Colonic mucosa (tissue), 4 donors: ENCODE measurements around the gene GMDS. TPM values are rescaled to one million over a fixed set of nuclear protein-coding genes. Genes with fewer than 3 reads are reported as not detected.

Experiments used
- DNase-seq: peaks from one replicate; pipeline ENCODE4 v3.0.0-alpha.2; 2020
- H3K27ac ChIP-seq: fragments of 200-600 bp; one replicate; pipeline ENCODE4 v1.8.0; 2021
- H3K27me3 ChIP-seq: fragments of 200-600 bp; one replicate; pipeline ENCODE4 v1.8.0; 2021
- H3K36me3 ChIP-seq: fragments of 200-600 bp; one replicate; pipeline ENCODE4 v1.8.0; 2021
- H3K4me1 ChIP-seq: fragments of 200-600 bp; one replicate; pipeline ENCODE4 v1.8.0; 2021; ENCODE audit warnings: mild to moderate bottlenecking
- H3K4me3 ChIP-seq: fragments of 200-600 bp; one replicate; pipeline ENCODE4 v1.8.0; 2021
- H3K9ac ChIP-seq, 2 donors: one replicate each; pipeline ENCODE4 v1.7.0; 2013; ENCODE audit warnings: control low read depth in 2 of 2, low read depth in 2 of 2, low read length in 2 of 2
- H3K9me3 ChIP-seq: fragments of 200-600 bp; one replicate; pipeline ENCODE4 v1.8.0; 2021
- CTCF ChIP-seq: fragments of 200-600 bp; IDR thresholded peaks from one replicate; pipeline ENCODE4 v1.8.0; 2022; ENCODE audit warnings: antibody characterized with exemption, mild to moderate bottlenecking
- intact Hi-C: fragments of 100-400 bp; cut with DNase I; formaldehyde crosslinking; loops from one replicate; pipeline ENCODE4 v1.14.1; 2022
- total RNA-seq, 2 donors: library from RNA; stranded (reverse); fragmentation: NEBNext Ultra II Directional in 1 of 2; extraction: Animal tissue kit (Norgen Biotek cat#: 25700) in 1 of 2; gene quantifications; one replicate each; pipeline ENCODE4 v1.2.1, GENCODE V29; 2021
- donor health status: healthy.
- donor health status: DM: no; HTN: no; CAD: no.
- donor health status: DM: no; HTN: no; CAD: no.

Gene GMDS
- total RNA-seq, 2 donors from 2014 or later = 247 to 272 TPM

- intact Hi-C loops = no loop called here
- no peak overlapping the region for H3K9ac ChIP-seq
- no peak overlapping the region for H3K27ac ChIP-seq
- no peaks in the 10 kb centered on the region for H3K9me3 ChIP-seq
- no peaks in the 10 kb centered on the region for H3K36me3 ChIP-seq
- no peak overlapping the region for H3K4me3 ChIP-seq
- H3K27me3 ChIP-seq = peaks cover 49% of the 10 kb centered on the region
- TF ChIP-seq CTCF = no peak
- no peak for DNase-seq
- H3K4me1 ChIP-seq = no peaks in the 10 kb centered on the region
Measured at GRCh38 chr6:1619098-1619672, 626.2 kb downstream of the GMDS start.

GRCh38 chr6:1618311-1619097 lies 626.9 kb downstream of the GMDS start:
- intact Hi-C loops = no loop called here
- Histone ChIP-seq H3K9ac (no peak overlapping the region), H3K36me3 (no peaks in the 10 kb centered on the region), H3K27me3 (peaks cover 51% of the 10 kb centered on the region), H3K9me3 (no peaks in the 10 kb centered on the region), H3K27ac (no peak overlapping the region), H3K4me1 (no peaks in the 10 kb centered on the region), H3K4me3 (no peak overlapping the region)
- DNase-seq = no peak
- no peak for TF ChIP-seq CTCF

- H3K27ac ChIP-seq = no peak overlapping the region
- H3K36me3 ChIP-seq = no peaks in the 10 kb centered on the region
- H3K9ac ChIP-seq = no peak overlapping the region
- no peaks in the 10 kb centered on the region for H3K9me3 ChIP-seq
- H3K27me3 ChIP-seq = peaks cover 56% of the 10 kb centered on the region
- no peak for TF ChIP-seq CTCF
- H3K4me1 ChIP-seq = no peaks in the 10 kb centered on the region
- no peak for DNase-seq
- intact Hi-C loops = no loop called here
- no peak overlapping the region for H3K4me3 ChIP-seq
Measured at GRCh38 chr6:1617466-1618310, 627.7 kb downstream of the GMDS start.

GRCh38 chr6:1616701-1617463 lies 628.5 kb downstream of the GMDS start:
- TF ChIP-seq CTCF = no peak
- no peak for DNase-seq
- intact Hi-C loops = no loop called here
- Histone ChIP-seq H3K27me3 (peaks cover 64% of the 10 kb centered on the region), H3K27ac (no peak overlapping the region), H3K9ac (no peak overlapping the region), H3K4me3 (no peak overlapping the region), H3K4me1 (peaks cover 6% of the 10 kb centered on the region), H3K36me3 (no peaks in the 10 kb centered on the region), H3K9me3 (no peaks in the 10 kb centered on the region)

GRCh38 chr6:1615853-1616420 lies 629.5 kb downstream of the GMDS start:
- no peaks in the 10 kb centered on the region for H3K36me3 ChIP-seq
- no peaks in the 10 kb centered on the region for H3K9me3 ChIP-seq
- no peak for DNase-seq
- intact Hi-C loops = no loop called here
- no peak overlapping the region for H3K9ac ChIP-seq
- peaks cover 72% of the 10 kb centered on the region for H3K27me3 ChIP-seq
- no peak for TF ChIP-seq CTCF
- peaks cover 6% of the 10 kb centered on the region for H3K4me1 ChIP-seq
- H3K4me3 ChIP-seq = no peak overlapping the region
- no peak overlapping the region for H3K27ac ChIP-seq
